ENCODE results near the gene WDR45B. TPM values are rescaled to one million over a fixed set of nuclear protein-coding genes. Genes with fewer than 3 reads are reported as not detected.

WDR45B gene
- total RNA-seq, 2 experiments from 2014 or later: 49.8 to 54.3 TPM

DNA sequence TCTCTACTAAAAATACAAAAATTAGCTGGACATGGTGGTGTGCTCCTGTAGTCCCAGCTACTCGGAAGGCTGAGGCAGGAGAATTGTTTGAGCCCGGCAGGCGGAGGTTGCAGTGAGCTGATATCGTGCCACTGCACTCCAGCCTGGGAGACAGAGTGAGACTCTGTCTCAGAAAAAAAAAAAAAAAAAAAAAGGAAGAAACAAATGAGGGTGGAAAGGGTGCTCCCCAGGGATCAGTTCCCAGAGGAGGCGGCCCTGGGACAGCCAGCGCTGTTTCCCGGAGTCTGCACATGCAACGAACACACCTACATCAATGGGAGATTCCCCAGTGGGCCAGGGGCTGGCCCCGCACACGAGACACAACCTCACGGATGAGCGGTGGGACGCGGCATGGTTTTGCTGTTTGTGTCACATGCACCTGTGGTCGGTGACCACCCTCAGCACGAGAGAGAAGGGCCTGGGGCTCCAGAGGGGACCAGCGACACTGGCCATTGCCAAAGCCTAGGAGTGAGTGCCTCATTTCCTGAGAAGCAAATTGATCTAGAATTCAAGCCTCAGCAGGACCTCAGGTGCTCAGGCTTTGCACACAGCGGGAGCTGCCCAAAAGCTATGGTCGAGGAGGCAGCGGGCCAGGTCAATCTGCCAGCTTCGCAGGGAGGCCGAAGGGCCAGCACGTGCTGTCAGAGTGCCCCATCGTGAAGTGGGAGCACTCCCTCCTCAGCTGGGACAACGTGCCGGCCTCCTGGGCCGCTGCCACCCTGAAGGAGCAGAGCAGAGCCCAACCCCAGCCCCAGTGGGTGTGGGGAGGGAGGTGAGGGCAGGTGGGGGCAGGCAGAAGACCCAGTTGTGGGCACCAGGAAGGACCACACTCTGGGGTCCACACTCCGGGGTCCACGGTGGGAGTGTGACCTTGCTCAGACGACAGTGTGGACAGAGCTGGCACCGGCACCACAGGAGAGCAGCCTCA lies 13.8 kb upstream of the WDR45B start:
- ATAC-seq (ENCODE audit: poor library complexity) (no peak), DNase-seq (no peak)
- no peaks in the 10 kb centered on the region for H3K9me3 Mint-ChIP-seq
- POLR2A ChIA-PET: no interaction called here
- no peaks in the 10 kb centered on the region for H3K9me3 ChIP-seq (ENCODE audit: control insufficient read depth in 1 of 2, insufficient read depth in 1 of 2, low read length in 2 of 2)
- H3K4me1 ChIP-seq (ENCODE audit: insufficient read depth, low read length): no peaks in the 10 kb centered on the region
- H3K27me3 ChIP-seq (ENCODE audit: control insufficient read depth in 1 of 2, insufficient read depth in 2 of 2, low read length in 2 of 2): no peaks in the 10 kb centered on the region
- no peak overlapping the region for H3K4me3 ChIP-seq (ENCODE audit: low read length)
- intact Hi-C loops (cut with DNase I, micrococcal nuclease): no loop called here
- H3K4me3 Mint-ChIP-seq: no peak overlapping the region
- no peaks in the 10 kb centered on the region for H3K27me3 Mint-ChIP-seq
- no peak overlapping the region for H3K27ac Mint-ChIP-seq
- TF ChIP-seq, protein P1, sequence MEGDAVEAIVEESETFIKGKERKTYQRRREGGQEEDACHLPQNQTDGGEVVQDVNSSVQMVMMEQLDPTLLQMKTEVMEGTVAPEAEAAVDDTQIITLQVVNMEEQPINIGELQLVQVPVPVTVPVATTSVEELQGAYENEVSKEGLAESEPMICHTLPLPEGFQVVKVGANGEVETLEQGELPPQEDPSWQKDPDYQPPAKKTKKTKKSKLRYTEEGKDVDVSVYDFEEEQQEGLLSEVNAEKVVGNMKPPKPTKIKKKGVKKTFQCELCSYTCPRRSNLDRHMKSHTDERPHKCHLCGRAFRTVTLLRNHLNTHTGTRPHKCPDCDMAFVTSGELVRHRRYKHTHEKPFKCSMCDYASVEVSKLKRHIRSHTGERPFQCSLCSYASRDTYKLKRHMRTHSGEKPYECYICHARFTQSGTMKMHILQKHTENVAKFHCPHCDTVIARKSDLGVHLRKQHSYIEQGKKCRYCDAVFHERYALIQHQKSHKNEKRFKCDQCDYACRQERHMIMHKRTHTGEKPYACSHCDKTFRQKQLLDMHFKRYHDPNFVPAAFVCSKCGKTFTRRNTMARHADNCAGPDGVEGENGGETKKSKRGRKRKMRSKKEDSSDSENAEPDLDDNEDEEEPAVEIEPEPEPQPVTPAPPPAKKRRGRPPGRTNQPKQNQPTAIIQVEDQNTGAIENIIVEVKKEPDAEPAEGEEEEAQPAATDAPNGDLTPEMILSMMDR (IDR thresholded peaks at IDR 0.05): no peak
- peaks cover 11% of the 10 kb centered on the region for H3K36me3 Mint-ChIP-seq (ENCODE audit: low read depth)
- no peaks in the 10 kb centered on the region for H3K4me1 Mint-ChIP-seq (ENCODE audit: low read depth)
- no peak overlapping the region for H3K27ac ChIP-seq (ENCODE audit: low read depth in 1 of 2, low read length in 2 of 2)
- H3K36me3 ChIP-seq (ENCODE audit: insufficient read depth, low read length): peaks cover 3% of the 10 kb centered on the region
- CTCF ChIA-PET: no interaction called here

GRCh38 chr17:82659886-82660285 lies 11.6 kb upstream of the WDR45B start:
- Mint-ChIP-seq H3K4me3 (no peak overlapping the region), H3K9me3 (no peaks in the 10 kb centered on the region), H3K27me3 (no peaks in the 10 kb centered on the region), H3K36me3 (ENCODE audit: low read depth) (peaks cover 11% of the 10 kb centered on the region), H3K27ac (no peak overlapping the region), H3K4me1 (ENCODE audit: low read depth) (no peaks in the 10 kb centered on the region)
- H3K4me3 ChIP-seq (ENCODE audit: low read length): no peak overlapping the region
- TF ChIP-seq, protein P1 (IDR thresholded peaks at IDR 0.05): no peak
- DNase-seq: no peak
- H3K4me1 ChIP-seq (ENCODE audit: insufficient read depth, low read length): no peaks in the 10 kb centered on the region
- POLR2A ChIA-PET: no interaction called here
- no peaks in the 10 kb centered on the region for H3K27me3 ChIP-seq (ENCODE audit: control insufficient read depth in 1 of 2, insufficient read depth in 2 of 2, low read length in 2 of 2)
- CTCF ChIA-PET: no interaction called here
- ATAC-seq (ENCODE audit: poor library complexity): no peak
- intact Hi-C loops (cut with DNase I, micrococcal nuclease): no loop called here
- H3K9me3 ChIP-seq (ENCODE audit: control insufficient read depth in 1 of 2, insufficient read depth in 1 of 2, low read length in 2 of 2): no peaks in the 10 kb centered on the region
- H3K36me3 ChIP-seq (ENCODE audit: insufficient read depth, low read length): peaks cover 3% of the 10 kb centered on the region
- H3K27ac ChIP-seq (ENCODE audit: low read depth in 1 of 2, low read length in 2 of 2): no peak overlapping the region

DNA sequence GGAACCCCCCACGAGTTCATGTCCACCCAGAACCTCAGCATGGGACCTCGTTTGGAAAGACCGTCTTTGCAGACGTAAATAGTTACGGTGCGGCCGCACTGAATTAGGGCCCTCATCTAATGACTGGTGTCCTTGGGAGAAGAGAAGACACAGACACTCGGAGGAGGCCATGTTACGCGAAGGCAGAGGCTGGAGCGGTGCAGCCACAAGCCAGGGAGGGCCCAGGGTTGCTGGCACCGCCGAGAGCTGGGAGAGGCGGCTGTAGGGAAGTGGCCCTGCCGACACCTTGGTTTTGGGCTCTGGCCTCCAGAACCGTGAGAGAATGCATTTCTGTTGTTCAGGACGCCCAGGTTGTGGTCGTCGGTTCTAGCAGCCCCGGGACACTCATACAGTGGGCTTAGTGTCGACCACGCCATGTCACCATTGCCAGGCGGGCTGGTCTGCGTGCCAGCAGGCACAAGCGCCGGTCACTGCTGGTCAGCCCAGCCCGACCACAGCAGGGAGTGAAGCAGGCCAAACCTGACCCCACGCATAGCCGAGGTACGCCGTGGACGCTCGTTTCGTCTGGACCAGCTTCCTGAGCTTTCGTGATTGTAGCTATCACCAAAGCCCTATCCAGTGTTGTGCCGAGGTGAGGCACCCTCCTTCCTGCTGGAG lies 10.7 kb upstream of the WDR45B start:
- no peak overlapping the region for H3K4me3 Mint-ChIP-seq
- POLR2A ChIA-PET: no interaction called here
- DNase-seq (no peak), ATAC-seq (ENCODE audit: poor library complexity) (no peak)
- intact Hi-C loops (cut with DNase I, micrococcal nuclease): no loop called here
- H3K36me3 Mint-ChIP-seq (ENCODE audit: low read depth): peaks cover 11% of the 10 kb centered on the region
- Histone ChIP-seq H3K36me3 (ENCODE audit: insufficient read depth, low read length) (peaks cover 3% of the 10 kb centered on the region), H3K27ac (ENCODE audit: low read depth in 1 of 2, low read length in 2 of 2) (no peak overlapping the region), H3K4me1 (ENCODE audit: insufficient read depth, low read length) (no peaks in the 10 kb centered on the region), H3K27me3 (ENCODE audit: control insufficient read depth in 1 of 2, insufficient read depth in 2 of 2, low read length in 2 of 2) (no peaks in the 10 kb centered on the region), H3K9me3 (ENCODE audit: control insufficient read depth in 1 of 2, insufficient read depth in 1 of 2, low read length in 2 of 2) (no peaks in the 10 kb centered on the region), H3K4me3 (ENCODE audit: low read length) (no peak overlapping the region)
- TF ChIP-seq, protein P1 (IDR thresholded peaks at IDR 0.05): no peak
- no peaks in the 10 kb centered on the region for H3K4me1 Mint-ChIP-seq (ENCODE audit: low read depth)
- no peaks in the 10 kb centered on the region for H3K27me3 Mint-ChIP-seq
- no peak overlapping the region for H3K27ac Mint-ChIP-seq
- H3K9me3 Mint-ChIP-seq: no peaks in the 10 kb centered on the region
- CTCF ChIA-PET: no interaction called here

Data from CD4-positive, alpha-beta T cell (primary cell).